Endothelial cell of umbilical vein (primary cell): ENCODE data around the gene PSMB7. TPM values are rescaled to one million over a fixed set of nuclear protein-coding genes. Genes with fewer than 3 reads are reported as not detected.

Experiments used
- BruUV-seq: library from RNA; stranded (reverse); fragments of 400-500 nt; replicated peaks from 2 replicates; lab custom pipeline; 2021; lab: Mats Ljungman, UMichigan
- CTCF ChIA-PET: fragments of 300-600, 350-600 bp; sonication (Branson Sonifier 250); formaldehyde crosslinking; loops from one replicate; lab custom pipeline; 2021; ENCODE audit warnings: antibody characterized with exemption, inconsistent platforms; lab: Charles Lee
- POLR2A ChIA-PET: fragments of 300-600, 350-600 bp; sonication (Branson Sonifier 250); formaldehyde crosslinking; loops from one replicate; lab custom pipeline; 2021; ENCODE audit warnings: antibody characterized with exemption, inconsistent platforms; lab: Charles Lee
- DNase-seq: peaks from one replicate; pipeline ENCODE4 v3.0.0-alpha.2; 2011; ENCODE audit warnings: low read depth, low spot score
- FAIRE-seq: peaks from 2 replicates; lab custom pipeline; 2011; peaks lifted over from hg19 to GRCh38; lab: Jason Lieb, UNC
- H2AFZ ChIP-seq: 2 replicates; pipeline ENCODE4 v1.6.0; 2012; ENCODE audit warnings: low read depth, low read length, control low read depth, inconsistent platforms
- H3K27ac ChIP-seq: 2 replicates; pipeline ENCODE4 v1.5.1; 2011; ENCODE audit warnings: low read depth, mild to moderate bottlenecking, control low read depth, low read length, moderate library complexity; ENCODE audit not compliant: insufficient read depth
- H3K27me3 ChIP-seq, 2 experiments: 2 replicates each; pipeline versions ENCODE4 v1.6.0 to v1.6.1; 2011; ENCODE audit warnings: low read length in 2 of 2, mixed read lengths in 1 of 2; ENCODE audit not compliant: control insufficient read depth in 2 of 2, insufficient read depth in 2 of 2
- H3K36me3 ChIP-seq, 2 experiments: 2 replicates in 1 of 2; 3 replicates in 1 of 2; pipeline ENCODE4 v1.5.1; 2011; ENCODE audit warnings: low read length in 2 of 2, mild to moderate bottlenecking in 1 of 2, moderate library complexity in 1 of 2; ENCODE audit not compliant: control insufficient read depth in 2 of 2, insufficient read depth in 2 of 2; ENCODE audit errors: extremely low read depth in 1 of 2
- H3K4me1 ChIP-seq: 3 replicates; pipeline ENCODE4 v1.5.1; 2011; ENCODE audit warnings: mild to moderate bottlenecking, low read length; ENCODE audit not compliant: control insufficient read depth, insufficient read depth; ENCODE audit errors: extremely low read depth
- H3K4me2 ChIP-seq: 2 replicates; pipeline ENCODE4 v1.6.1; 2011; ENCODE audit warnings: low read length, control low read depth, mixed read lengths; ENCODE audit not compliant: insufficient read depth
- H3K4me3 ChIP-seq, 3 experiments: fragments of 200-600 bp in 1 of 3; sonication (generic), shearing (Covaris generic) in 1 of 3; replicated peaks in 1 of 3; 2 replicates each; pipeline ENCODE4 v1.5.1; 2011 to 2016; ENCODE audit warnings: control low read depth in 3 of 3, low read length in 3 of 3, mild to moderate bottlenecking in 2 of 3, inconsistent platforms in 1 of 3, low read depth in 1 of 3, moderate library complexity in 1 of 3; ENCODE audit not compliant: insufficient read depth in 1 of 3
- H3K79me2 ChIP-seq: 2 replicates; pipeline ENCODE4 v1.6.0; 2012; ENCODE audit warnings: low read length, inconsistent platforms; ENCODE audit not compliant: control insufficient read depth, insufficient read depth
- H3K9ac ChIP-seq: replicated peaks from 2 replicates; pipeline ENCODE3; 2011; ENCODE audit warnings: low read length, control low read depth; ENCODE audit not compliant: insufficient read depth; ENCODE audit errors: extremely low read depth
- H3K9me1 ChIP-seq: replicated peaks from 3 replicates; pipeline ENCODE4 v1.6.0; 2011; ENCODE audit warnings: mild to moderate bottlenecking, low read length; ENCODE audit not compliant: control insufficient read depth, insufficient read depth; ENCODE audit errors: extremely low read depth
- H3K9me3 ChIP-seq: replicated peaks from 2 replicates; pipeline ENCODE4 v1.5.1; 2012; ENCODE audit warnings: low read length, inconsistent platforms; ENCODE audit not compliant: control insufficient read depth, insufficient read depth
- H4K20me1 ChIP-seq: replicated peaks from 2 replicates; pipeline ENCODE3; 2011; ENCODE audit warnings: mild to moderate bottlenecking, low read length; ENCODE audit not compliant: control insufficient read depth, insufficient read depth; ENCODE audit errors: extremely low read depth
- EZH2 ChIP-seq: IDR thresholded peaks from 2 replicates; pipeline ENCODE4 v1.6.1; 2012; ENCODE audit warnings: borderline replicate concordance, low read depth, mild to moderate bottlenecking, moderate library complexity, low read length, inconsistent platforms; ENCODE audit not compliant: severe bottlenecking
- FOS ChIP-seq: IDR thresholded peaks from 2 replicates; pipeline ENCODE4 v1.6.1; 2011; ENCODE audit warnings: mild to moderate bottlenecking, low read length, moderate library complexity, borderline replicate concordance; ENCODE audit not compliant: insufficient read depth
- GATA2 ChIP-seq: IDR thresholded peaks from 2 replicates; pipeline ENCODE4 v1.7.0; 2011; ENCODE audit warnings: low read depth, mild to moderate bottlenecking, moderate library complexity, mixed read lengths, low read length; ENCODE audit not compliant: insufficient read length, insufficient read depth
- JUN ChIP-seq: IDR thresholded peaks from 2 replicates; pipeline ENCODE4 v1.6.1; 2011; ENCODE audit warnings: borderline replicate concordance, low read depth; ENCODE audit not compliant: insufficient read length, insufficient read depth
- MYC ChIP-seq: IDR thresholded peaks from one replicate; pipeline ENCODE4 v1.6.1; 2011; ENCODE audit warnings: mild to moderate bottlenecking, low read depth, low read length
- POLR2A ChIP-seq: IDR thresholded peaks from 2 replicates; pipeline ENCODE4 v1.6.1; 2012; ENCODE audit warnings: low read depth, mild to moderate bottlenecking, control low read depth, low read length
- POLR2AphosphoS5 ChIP-seq: IDR thresholded peaks from 2 replicates; pipeline ENCODE4 v1.6.1; 2012; ENCODE audit warnings: low read depth, mild to moderate bottlenecking, control low read depth, low read length, moderate library complexity; ENCODE audit not compliant: insufficient read depth
- dilution Hi-C: fragments of 300-500 bp; cut with MboI; formaldehyde crosslinking; loops from one replicate; pipeline ENCODE4 v1.15.0; 2019; ENCODE audit warnings: low sequenced_read_pairs; ENCODE audit not compliant: extremely low pct_ligation_motif_present
- intact Hi-C: fragments of 100-400 bp; cut with micrococcal nuclease; formaldehyde crosslinking; loops from one replicate; pipeline ENCODE4 v1.10.0; 2022
- polyA plus RNA-seq, 4 experiments: library from polyadenylated mRNA; depleted of rRNA in 3 of 4; stranded (reverse) in 3 of 4; unstranded in 1 of 4; fragments of >200 nt; gene quantifications; 2 replicates each; pipeline versions ENCODE4 v1.2.1 to v1.2.3, GENCODE V29; 2011 to 2012; ENCODE audit warnings: missing spikeins in 1 of 4
- total RNA-seq: library from RNA; stranded (reverse); gene quantifications from 2 replicates; pipeline ENCODE4 v1.2.3, GENCODE V29; 2021
- TF ChIP-seq, protein P1 (sequence below), 2 donors: IDR thresholded peaks; 1 replicate in 1 of 2; 2 replicates in 1 of 2; pipeline ENCODE4 v1.5.1; 2011; ENCODE audit warnings: low read length in 2 of 2, mild to moderate bottlenecking in 2 of 2, moderate library complexity in 2 of 2, control low read depth in 1 of 2, inconsistent platforms in 1 of 2, low read depth in 1 of 2; ENCODE audit not compliant: insufficient read depth in 1 of 2; ENCODE audit errors: extremely low read depth in 1 of 2
- TF ChIP-seq, protein P2 (sequence below): IDR thresholded peaks from 2 replicates; pipeline ENCODE4 v1.6.1; 2011; ENCODE audit not compliant: insufficient read depth, insufficient read length

PSMB7 gene
- total and polyA plus RNA-seq, 2 donors (not counting 3 experiments of a cell fraction or from before 2014, with no cell fraction given), result 227 to 366 TPM

DNA sequence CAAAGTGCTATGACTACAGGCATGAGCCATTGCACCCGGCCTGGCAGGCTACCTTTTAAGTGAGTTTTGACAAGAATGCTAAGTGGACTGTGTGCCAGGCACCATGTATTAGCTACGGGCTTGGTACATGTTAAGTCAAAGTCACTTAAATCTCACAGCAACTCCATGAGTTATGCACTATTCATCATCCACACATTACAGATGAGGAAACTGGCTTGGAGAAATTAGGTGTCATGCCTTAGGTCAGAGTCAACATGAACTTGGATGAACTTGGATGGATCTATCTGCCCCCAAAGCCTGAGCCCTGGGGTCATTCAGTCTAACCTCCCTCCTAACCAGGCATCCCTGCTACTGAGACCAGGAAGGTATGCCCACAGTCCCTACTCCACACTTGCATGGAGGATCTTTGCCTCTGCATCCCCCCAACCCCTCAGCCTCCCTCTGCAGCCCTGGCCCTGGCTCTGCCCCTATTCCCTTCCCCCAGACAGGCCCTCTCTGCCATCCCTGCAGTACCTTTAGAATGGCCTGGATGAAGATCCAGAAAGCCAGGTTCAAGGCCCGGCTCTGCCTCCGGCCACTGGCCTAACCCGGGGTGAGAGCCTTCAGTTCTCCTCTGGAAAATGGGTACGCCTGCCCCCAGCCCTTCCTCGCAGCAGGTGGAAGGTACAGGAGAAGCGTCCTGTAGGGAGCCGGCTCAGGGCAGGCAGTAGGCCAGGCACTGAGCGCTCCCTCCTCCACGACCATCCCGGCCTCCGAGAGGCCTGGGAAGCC is 34.3 kb upstream of the PSMB7 start:
- H4K20me1 ChIP-seq, result no peaks in the 10 kb centered on the region
- no TSS peak for BruUV-seq
- TF ChIP-seq EZH2 (peak; percentile 5), JUN (no peak)
- no peak overlapping the region for H2AFZ ChIP-seq
- H3K36me3 ChIP-seq, result no peaks in the 10 kb centered on the region
- peaks cover 19 to 29% of the 10 kb centered on the region in 2 experiments for H3K27me3 ChIP-seq
- H3K9me3 ChIP-seq, result no peaks in the 10 kb centered on the region
- no peak for FAIRE-seq
- intact Hi-C loops, result no loop called here
- H3K4me3 ChIP-seq, result no peak overlapping the region
- no peaks in the 10 kb centered on the region for H3K9me1 ChIP-seq
- POLR2A ChIA-PET, result no interaction called here
- CTCF ChIA-PET, result interaction anchor here (1.2 kb wide), 1 partner anchor 29 kb away, joined by 3 read pairs; no protein-coding TSS in a partner anchor
- H3K79me2 ChIP-seq, result no peaks in the 10 kb centered on the region
- dilution Hi-C loops, result no loop called here
- H3K4me1 ChIP-seq, result peaks cover 3% of the 10 kb centered on the region
- no peak overlapping the region for H3K4me2 ChIP-seq
- no peak overlapping the region for H3K9ac ChIP-seq
- H3K27ac ChIP-seq, result no peak overlapping the region
- DNase-seq, result no peak

DNA sequence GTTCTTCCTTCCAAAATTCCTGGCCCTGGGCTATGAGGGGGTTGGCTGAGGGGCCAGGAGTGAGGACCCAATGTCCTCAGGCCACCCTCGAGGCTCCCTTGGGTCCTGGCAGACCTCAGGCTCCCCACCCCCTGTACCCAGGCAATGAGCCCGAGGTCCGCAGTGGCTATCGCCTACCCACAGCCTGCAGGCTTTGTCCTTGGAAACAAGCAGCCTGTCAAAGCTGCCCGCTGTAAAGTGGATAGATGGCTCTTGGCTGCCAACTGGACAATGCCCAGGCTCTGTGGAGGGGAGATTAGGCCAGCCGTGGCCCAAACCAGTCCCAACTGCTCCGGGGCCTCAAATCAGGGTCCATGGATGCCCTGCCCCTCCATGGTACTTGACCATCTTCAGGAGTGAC is 32.8 kb upstream of the PSMB7 start:
- Histone ChIP-seq H3K4me1 (peaks cover 3% of the 10 kb centered on the region), H3K9ac (no peak overlapping the region), H2AFZ (no peak overlapping the region), H3K27me3 (peaks cover 19 to 27% of the 10 kb centered on the region in 2 experiments), H3K27ac (no peak overlapping the region), H3K9me3 (no peaks in the 10 kb centered on the region), H3K9me1 (no peaks in the 10 kb centered on the region), H3K4me3 (no peak overlapping the region), H3K36me3 (no peaks in the 10 kb centered on the region), H3K4me2 (no peak overlapping the region), H3K79me2 (no peaks in the 10 kb centered on the region), H4K20me1 (no peaks in the 10 kb centered on the region)
- TF ChIP-seq, protein P1, sequence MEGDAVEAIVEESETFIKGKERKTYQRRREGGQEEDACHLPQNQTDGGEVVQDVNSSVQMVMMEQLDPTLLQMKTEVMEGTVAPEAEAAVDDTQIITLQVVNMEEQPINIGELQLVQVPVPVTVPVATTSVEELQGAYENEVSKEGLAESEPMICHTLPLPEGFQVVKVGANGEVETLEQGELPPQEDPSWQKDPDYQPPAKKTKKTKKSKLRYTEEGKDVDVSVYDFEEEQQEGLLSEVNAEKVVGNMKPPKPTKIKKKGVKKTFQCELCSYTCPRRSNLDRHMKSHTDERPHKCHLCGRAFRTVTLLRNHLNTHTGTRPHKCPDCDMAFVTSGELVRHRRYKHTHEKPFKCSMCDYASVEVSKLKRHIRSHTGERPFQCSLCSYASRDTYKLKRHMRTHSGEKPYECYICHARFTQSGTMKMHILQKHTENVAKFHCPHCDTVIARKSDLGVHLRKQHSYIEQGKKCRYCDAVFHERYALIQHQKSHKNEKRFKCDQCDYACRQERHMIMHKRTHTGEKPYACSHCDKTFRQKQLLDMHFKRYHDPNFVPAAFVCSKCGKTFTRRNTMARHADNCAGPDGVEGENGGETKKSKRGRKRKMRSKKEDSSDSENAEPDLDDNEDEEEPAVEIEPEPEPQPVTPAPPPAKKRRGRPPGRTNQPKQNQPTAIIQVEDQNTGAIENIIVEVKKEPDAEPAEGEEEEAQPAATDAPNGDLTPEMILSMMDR (IDR thresholded peaks at IDR 0.05; ENCODE audit: extremely low read depth in 1 of 2, insufficient read depth in 1 of 2, low read depth in 1 of 2, low read length in 2 of 2), result no peak
- no peak for TF ChIP-seq EZH2
- TF ChIP-seq POLR2A, result no peak
- no peak for TF ChIP-seq MYC
- no peak for TF ChIP-seq JUN
- no peak for TF ChIP-seq FOS
- TF ChIP-seq, protein P2, sequence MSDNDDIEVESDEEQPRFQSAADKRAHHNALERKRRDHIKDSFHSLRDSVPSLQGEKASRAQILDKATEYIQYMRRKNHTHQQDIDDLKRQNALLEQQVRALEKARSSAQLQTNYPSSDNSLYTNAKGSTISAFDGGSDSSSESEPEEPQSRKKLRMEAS, result no peak
- TF ChIP-seq GATA2, result no peak
- TF ChIP-seq POLR2AphosphoS5, result no peak
- ChIA-PET CTCF (interaction anchor here (0.6 to 1.0 kb wide), 5 partner anchors 14 to 1663 kb away, joined by 3 to 4 read pairs (median 3); no protein-coding TSS in a partner anchor), POLR2A (no interaction called here)
- DNase-seq (no peak), FAIRE-seq (no peak)
- dilution Hi-C loops (no loop called here), intact Hi-C loops (no loop called here)
- BruUV-seq, result no TSS peak
